ENCODE measurements around the gene TMEM119. TPM values are rescaled to one million over a fixed set of nuclear protein-coding genes. Genes with fewer than 3 reads are reported as not detected.

The TMEM119 gene
- total and polyA plus RNA-seq, 10 of the 15 experiments (the other 5 are each of a cell fraction or from before 2014, with no cell fraction given) = 0.11 to 0.44 (median 0.19) TPM; not detected in 5

DNA sequence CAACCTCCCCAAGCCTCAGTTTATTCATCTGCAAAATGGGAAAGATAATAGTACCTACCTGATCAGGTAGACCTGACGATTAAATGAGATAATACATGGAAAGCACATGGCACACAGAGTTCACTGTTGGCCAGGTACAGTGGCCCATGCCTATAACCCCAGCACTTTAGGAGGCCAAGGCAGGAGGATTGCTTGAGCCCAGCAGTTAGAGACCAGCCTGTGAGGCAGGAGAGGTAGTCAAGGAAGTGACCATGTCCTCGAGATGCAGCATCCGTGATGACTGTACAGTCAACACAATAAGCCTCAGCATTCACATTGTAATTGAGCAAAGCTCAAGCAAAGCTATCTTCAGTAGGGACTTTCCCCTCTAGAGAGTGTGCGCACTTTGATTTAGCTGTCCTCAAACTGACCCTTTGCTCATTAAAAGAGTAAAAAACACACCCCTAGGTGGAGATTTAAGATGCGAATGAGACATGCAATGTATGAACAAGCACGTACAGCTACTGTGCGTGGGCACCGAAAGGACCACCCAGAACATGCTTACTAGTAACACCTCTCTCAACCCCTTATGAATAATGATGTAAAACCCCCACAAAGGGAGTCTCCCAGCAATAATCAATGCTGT lies 25.6 kb downstream of the TMEM119 start (continued):
- TF ChIP-seq, protein P1, sequence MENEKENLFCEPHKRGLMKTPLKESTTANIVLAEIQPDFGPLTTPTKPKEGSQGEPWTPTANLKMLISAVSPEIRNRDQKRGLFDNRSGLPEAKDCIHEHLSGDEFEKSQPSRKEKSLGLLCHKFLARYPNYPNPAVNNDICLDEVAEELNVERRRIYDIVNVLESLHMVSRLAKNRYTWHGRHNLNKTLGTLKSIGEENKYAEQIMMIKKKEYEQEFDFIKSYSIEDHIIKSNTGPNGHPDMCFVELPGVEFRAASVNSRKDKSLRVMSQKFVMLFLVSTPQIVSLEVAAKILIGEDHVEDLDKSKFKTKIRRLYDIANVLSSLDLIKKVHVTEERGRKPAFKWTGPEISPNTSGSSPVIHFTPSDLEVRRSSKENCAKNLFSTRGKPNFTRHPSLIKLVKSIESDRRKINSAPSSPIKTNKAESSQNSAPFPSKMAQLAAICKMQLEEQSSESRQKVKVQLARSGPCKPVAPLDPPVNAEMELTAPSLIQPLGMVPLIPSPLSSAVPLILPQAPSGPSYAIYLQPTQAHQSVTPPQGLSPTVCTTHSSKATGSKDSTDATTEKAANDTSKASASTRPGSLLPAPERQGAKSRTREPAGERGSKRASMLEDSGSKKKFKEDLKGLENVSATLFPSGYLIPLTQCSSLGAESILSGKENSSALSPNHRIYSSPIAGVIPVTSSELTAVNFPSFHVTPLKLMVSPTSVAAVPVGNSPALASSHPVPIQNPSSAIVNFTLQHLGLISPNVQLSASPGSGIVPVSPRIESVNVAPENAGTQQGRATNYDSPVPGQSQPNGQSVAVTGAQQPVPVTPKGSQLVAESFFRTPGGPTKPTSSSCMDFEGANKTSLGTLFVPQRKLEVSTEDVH (IDR thresholded peaks at IDR 0.05; ENCODE audit: low read depth, partially characterized antibody) = peak; percentile 21
- TF ChIP-seq SKIL (IDR thresholded peaks at IDR 0.05; ENCODE audit: low read depth, poor library complexity, severe bottlenecking) (peak; percentile 47), NFYA (IDR thresholded peaks at IDR 0.05; ENCODE audit: borderline replicate concordance, low read depth, low read length) (no peak), ELK1 (IDR thresholded peaks at IDR 0.05; ENCODE audit: low read depth, low read length) (no peak), SMAD1 (IDR thresholded peaks at IDR 0.05; ENCODE audit: low read depth, partially characterized antibody) (no peak), BACH1 (IDR thresholded peaks at IDR 0.05; ENCODE audit: borderline replicate concordance) (peak; percentile 8; the same call in 1 of the 2 replicates), RELB (IDR thresholded peaks at IDR 0.05; ENCODE audit: low read depth) (peak; percentile 82; the same call in 1 of the 2 replicates), WRNIP1 (IDR thresholded peaks at IDR 0.05; ENCODE audit: borderline replicate concordance, low read depth, low read length) (no peak), ZNF622 (IDR thresholded peaks at IDR 0.05) (no peak), SIN3A (IDR thresholded peaks at IDR 0.05; ENCODE audit: low read depth, low read length) (no peak), RELA (IDR thresholded peaks at IDR 0.05; ENCODE audit: borderline replicate concordance, partially characterized antibody) (peak; percentile 56), ATF7 (IDR thresholded peaks at IDR 0.05; ENCODE audit: low read depth) (peak; percentile 83), BHLHE40 (IDR thresholded peaks at IDR 0.05; ENCODE audit: borderline replicate concordance in 1 of 2, low read depth in 2 of 2, low read length in 1 of 2) (peak; percentile 23 to 73; a peak in 2 of 4 replicates), MXI1 (IDR thresholded peaks at IDR 0.05; ENCODE audit: low read depth, low read length) (no peak), PML (IDR thresholded peaks at IDR 0.05; ENCODE audit: low read length) (no peak), RUNX3 (IDR thresholded peaks at IDR 0.05; ENCODE audit: low read length) (peak; percentile 22; the same call in 1 of the 2 replicates)
- TF ChIP-seq, protein P2, sequence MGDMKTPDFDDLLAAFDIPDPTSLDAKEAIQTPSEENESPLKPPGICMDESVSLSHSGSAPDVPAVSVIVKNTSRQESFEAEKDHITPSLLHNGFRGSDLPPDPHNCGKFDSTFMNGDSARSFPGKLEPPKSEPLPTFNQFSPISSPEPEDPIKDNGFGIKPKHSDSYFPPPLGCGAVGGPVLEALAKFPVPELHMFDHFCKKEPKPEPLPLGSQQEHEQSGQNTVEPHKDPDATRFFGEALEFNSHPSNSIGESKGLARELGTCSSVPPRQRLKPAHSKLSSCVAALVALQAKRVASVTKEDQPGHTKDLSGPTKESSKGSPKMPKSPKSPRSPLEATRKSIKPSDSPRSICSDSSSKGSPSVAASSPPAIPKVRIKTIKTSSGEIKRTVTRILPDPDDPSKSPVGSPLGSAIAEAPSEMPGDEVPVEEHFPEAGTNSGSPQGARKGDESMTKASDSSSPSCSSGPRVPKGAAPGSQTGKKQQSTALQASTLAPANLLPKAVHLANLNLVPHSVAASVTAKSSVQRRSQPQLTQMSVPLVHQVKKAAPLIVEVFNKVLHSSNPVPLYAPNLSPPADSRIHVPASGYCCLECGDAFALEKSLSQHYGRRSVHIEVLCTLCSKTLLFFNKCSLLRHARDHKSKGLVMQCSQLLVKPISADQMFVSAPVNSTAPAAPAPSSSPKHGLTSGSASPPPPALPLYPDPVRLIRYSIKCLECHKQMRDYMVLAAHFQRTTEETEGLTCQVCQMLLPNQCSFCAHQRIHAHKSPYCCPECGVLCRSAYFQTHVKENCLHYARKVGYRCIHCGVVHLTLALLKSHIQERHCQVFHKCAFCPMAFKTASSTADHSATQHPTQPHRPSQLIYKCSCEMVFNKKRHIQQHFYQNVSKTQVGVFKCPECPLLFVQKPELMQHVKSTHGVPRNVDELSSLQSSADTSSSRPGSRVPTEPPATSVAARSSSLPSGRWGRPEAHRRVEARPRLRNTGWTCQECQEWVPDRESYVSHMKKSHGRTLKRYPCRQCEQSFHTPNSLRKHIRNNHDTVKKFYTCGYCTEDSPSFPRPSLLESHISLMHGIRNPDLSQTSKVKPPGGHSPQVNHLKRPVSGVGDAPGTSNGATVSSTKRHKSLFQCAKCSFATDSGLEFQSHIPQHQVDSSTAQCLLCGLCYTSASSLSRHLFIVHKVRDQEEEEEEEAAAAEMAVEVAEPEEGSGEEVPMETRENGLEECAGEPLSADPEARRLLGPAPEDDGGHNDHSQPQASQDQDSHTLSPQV (IDR thresholded peaks at IDR 0.05) = 0 out of 2 replicates have a peak, but pooled peaks have one; percentile 8

All from GM12878 (cell line).